NCI-H2029 (cell line): ENCODE data around the gene MINAR1.
"Not testable (repeated sequence)": the region's sequence is repeated elsewhere in the genome, so short reads cannot be mapped to it uniquely, and the experiment has no call there.

Experiments
- DNase-seq: peaks from one replicate; lab custom pipeline; 2025; lab: John Stamatoyannopoulos, UW

Gene MINAR1, protein sequence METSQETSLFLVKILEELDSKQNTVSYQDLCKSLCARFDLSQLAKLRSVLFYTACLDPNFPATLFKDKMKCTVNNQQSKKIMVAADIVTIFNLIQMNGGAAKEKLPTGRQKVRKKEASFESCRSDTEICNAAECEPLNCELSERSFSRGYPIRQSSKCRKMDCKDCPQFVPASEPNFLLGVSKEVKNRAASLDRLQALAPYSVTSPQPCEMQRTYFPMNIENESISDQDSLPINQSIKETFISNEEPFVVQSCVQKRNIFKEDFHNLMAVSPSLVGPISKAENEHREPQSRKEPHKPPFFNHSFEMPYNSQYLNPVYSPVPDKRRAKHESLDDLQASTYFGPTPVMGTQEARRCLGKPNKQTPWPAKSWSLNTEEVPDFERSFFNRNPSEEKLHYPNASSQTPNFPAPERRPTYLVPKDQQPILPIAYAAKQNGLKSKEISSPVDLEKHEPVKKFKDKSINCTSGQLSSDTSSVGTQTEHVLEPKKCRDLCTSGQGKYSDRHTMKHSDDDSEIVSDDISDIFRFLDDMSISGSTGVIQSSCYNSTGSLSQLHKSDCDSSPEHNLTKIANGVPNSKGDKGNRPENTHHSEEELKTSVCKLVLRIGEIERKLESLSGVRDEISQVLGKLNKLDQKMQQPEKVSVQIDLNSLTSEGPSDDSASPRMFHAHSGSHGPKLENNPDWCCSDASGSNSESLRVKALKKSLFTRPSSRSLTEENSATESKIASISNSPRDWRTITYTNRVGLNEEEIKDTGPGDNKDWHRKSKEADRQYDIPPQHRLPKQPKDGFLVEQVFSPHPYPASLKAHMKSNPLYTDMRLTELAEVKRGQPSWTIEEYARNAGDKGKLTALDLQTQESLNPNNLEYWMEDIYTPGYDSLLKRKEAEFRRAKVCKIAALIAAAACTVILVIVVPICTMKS

GRCh38 chr15:79431636-79432344 is at the start of gene MINAR1:
MINAR1 (plus strand) TSS chr15:79432336; CDS start chr15:79456148, 23,812 bp downstream.
- no peak for DNase-seq

DNA sequence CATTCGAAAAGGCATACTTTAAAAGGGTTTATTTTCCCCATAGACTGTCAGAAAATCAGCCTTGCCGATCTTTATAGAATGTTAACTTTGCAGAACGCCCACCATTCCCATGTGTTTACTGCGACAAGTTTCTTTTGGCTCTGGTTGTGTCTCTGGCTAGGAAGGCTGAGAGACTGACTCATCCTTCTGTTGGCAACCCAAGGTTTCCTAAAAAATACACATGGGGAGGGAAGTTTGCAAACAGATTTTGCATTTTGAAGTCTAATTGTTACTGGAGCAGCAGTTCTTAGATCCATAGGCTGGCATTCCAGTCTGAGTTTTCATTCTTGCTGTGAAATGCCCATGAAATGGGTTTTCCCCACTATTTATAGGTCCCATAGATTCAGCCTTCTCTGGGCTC is 37.9 kb upstream of the MINAR1 start:
- DNase-seq = no peak

- DNase-seq = no peak
These were observed 35.3 kb upstream of the MINAR1 start for GRCh38 chr15:79396850-79397249.

DNA sequence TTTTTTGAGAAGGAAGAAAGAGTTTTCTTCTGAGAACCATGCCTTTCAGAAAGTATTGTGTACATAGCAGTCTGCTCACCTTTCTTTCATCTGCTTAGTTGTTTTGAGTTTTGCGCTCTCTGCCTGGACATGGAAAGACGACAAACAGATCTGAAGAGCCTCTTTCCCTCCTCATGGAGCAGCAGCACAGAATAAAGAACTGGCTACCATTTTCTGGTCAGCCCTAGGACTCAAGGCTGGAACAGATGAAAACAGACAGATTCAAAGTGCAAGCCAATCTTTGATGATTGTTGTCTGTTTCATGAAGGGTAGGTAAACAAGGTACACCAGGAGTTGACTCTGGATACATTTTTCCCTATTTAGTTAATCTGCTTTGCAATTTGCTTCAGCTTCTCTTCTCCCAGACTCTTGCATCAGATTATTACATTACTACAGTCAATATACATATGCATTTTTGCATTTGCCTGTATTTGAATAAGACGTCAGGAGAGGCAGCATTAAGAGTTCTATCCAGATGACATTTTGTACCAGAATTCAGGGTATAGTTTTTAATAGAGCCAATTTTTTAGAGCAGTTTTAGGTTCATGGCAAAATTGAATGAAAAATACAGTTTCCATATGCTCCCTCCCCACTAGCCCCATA is 34.7 kb upstream of the MINAR1 start:
- DNase-seq = no peak

DNA sequence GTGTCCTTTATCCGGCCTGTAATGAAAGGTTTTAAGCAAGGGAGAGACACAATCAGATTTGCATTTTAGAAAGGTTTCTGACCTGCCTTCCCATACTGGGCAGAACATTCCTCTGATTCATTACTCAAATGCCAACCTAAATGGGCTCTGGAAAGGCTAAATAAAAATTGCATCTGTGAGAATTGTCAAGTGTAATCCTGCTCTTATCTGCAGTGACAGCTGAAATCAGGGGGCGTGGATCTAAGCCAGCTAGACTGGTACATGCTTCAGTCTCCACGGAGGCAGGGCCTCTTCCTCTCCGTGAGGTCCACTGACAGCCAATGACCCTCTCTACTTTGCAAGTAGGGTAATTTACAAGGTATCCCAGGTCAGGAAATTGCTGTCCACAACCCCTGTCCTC is 32.5 kb upstream of the MINAR1 start:
- no peak for DNase-seq

DNA sequence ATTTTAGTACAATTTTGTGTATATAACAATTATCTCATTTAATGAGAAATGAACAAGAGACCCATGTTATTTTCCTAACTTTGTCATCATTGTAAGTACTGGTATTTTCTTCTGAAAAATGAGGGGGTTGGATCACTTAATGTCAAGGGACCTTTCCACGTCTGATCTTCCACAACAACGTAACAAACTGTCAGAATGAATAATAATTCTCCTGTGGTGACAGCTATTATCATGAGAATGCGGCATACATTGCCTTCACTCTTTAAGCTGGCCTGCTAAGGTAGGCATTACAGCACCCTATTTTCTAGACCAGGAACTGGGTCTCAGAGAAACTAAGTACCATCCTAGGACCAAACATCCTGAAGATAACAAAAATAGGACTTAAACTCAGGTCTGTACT is 31.5 kb upstream of the MINAR1 start:
- no peak for DNase-seq

DNA sequence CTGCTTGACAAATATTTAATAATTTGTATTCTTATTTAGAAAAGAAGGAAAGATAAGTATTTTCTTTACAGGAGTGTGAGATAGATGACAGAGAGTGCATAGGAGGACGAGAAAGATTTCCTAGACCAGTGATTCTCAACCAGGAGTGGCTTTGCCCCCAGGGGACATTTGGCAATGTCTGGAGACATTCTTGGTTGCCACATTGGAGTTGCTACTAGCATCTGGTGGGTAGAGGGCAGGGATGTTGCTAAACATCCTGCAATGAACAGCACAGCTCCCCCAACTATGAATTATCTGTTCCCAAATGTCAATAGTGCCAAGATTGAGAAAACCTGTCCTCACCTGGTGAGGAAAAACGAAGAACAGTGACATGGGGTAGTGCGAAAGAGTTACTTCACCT is 30.8 kb upstream of the MINAR1 start:
- no peak for DNase-seq

DNA sequence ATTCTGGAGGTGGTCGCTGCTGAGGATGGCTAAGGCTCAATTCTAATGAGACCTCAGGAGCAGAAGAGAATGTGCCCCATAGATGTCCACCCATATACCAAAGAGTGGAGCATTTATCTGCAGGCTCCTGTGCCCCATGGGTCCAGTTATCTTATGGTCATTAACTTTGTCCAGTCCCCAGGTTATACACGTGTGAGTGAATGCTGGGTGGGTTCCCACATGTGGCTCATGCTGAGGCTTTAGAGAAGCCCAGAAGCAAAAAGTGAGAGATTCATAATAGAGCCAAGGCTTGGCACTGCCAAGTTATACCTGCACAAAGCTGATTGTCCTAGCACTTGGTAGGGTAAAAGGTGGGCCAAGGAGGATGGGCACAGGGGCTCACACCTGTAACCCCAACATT is 30.0 kb upstream of the MINAR1 start:
- no peak for DNase-seq

- DNase-seq = no peak
These were observed 28.6 kb upstream of the MINAR1 start for GRCh38 chr15:79403501-79403900.

GRCh38 chr15:79406210-79406609 is 25.9 kb upstream of the MINAR1 start:
- no peak for DNase-seq

DNA sequence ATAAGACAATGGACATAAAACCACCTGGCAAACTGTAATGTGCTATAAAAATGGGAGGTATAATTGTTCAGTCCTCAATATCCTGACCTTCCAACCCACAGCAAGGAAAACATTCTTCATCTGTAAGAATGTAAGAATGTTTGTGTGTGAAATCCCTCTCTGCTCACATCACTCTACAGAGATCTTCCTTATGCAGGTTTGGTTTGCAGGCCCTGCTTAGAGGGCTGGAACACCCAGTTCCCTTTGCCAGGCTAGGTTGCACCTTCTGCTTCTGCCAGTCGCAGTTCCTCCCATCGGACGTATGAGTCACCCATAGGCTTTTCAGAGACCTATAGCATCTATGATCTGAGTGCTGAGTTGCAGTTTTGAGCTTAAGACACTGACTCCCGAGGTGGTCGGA is 24.1 kb upstream of the MINAR1 start:
- DNase-seq = no peak

- DNase-seq = no peak
These were observed 21.9 kb upstream of the MINAR1 start for GRCh38 chr15:79410237-79410636.

DNA sequence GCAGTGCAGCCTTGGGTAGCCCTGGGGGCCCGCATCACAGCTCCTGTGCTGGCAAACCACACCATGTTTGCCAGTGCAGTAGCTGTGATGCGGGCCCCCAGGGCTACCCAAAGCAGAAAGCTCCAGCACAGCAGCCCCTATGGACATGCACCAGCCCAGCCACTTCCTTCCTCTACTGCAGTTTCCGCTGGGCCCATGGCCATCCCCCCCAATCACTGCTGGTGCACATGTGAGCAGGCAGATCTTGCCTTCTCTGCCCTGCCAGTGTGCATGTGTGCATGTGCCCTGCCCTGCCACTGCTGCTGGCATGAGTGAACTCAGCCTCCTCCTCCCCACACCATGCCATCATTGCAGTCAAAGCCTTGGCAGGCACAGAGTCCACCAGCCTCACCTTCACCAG is 20.1 kb upstream of the MINAR1 start:
- DNase-seq = no peak

- no peak for DNase-seq
These were observed 19.7 kb upstream of the MINAR1 start for GRCh38 chr15:79412429-79412828.

GRCh38 chr15:79416876-79417275 is 15.3 kb upstream of the MINAR1 start:
- no peak for DNase-seq

- DNase-seq = no peak
These were observed 13.3 kb upstream of the MINAR1 start for GRCh38 chr15:79418693-79419279.

DNA sequence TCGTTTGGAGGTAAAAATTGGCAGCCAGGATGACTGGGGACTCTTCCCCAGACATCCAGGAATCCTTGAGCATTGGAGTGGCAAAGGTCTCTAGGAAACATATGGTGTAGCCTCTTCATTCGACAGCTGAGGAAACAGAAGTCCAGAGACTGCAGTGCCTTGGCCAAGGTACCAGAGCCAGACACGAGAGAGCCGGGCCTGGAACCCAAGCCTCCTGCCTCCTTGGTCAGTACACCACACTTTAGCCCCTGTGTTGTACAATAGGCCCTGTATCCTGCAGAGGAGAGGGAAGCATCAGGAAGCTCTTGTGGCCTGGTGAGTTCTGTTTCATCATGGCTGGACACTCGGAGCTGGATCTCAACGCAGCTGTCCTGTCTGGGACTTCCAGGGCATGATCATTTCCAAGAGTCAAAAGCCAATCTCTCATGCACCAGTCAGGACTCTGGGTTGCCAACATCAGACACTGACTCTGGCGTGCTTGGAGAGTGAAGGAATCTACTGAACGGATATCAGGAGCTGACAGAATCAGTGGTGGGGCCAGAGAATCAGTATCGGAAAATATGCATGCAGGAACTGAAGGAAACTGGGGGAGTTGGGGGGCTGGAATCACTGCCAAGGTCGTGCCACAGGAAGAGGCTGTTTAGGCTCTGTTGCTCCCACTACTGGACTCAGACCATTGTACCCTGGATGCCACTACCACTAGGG is 6.4 kb upstream of the MINAR1 start:
- DNase-seq = no peak

GRCh38 chr15:79426899-79427298 is 5.2 kb upstream of the MINAR1 start:
- not testable (repeated sequence) for DNase-seq

DNA sequence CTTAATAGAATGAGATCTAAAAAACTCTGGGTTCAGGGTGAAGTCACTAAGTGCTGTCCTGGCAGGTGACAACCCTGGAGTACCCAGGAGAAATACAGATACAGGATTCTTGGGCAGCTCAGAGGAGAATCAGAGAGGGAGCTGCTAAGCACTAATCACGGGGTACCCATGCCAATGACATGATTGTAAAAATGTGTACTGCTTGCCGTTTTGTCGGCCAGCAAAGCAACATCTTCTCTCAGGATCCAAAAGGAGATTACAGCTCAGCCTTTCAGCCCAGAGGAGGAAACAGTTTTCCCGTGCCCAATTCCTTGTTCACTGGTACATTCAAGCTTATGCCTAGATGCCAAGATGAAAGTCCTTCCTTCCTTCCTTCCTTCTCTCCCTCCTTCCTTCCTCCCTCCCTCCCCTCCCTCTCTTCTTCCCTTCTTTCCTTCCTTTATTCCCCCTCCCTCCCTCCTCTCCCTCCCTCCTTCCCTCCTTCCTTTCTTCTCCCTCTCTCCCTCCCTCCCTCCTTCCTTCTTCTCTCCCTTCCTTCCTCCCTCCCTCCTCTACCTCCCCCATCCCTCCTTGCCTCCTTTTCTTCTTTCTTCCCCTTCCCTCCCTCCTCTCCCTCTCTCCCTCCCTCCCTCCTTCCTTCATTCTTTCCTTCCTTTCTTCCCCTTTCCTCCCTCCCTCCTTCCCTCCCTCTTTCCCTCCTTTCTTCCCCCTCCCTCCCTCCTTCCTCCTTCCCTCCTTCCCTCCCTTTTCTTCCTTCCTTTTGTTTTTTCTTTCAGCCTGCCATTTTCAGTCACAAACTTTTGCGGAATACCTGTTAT is 4.1 kb upstream of the MINAR1 start:
- no peak for DNase-seq
